GM18505 (cell line): Measurements from ENCODE around the gene MAPK12.

Source experiments
- ATAC-seq: cut with Tn5 transposase; IDR thresholded peaks from one replicate; pipeline ENCODE4 v1.9.1; 2021; ENCODE audit not compliant: unreplicated experiment
- POLR2A ChIP-seq: IDR thresholded peaks from 4 replicates; pipeline ENCODE4 v1.6.1; 2011; ENCODE audit warnings: borderline replicate concordance; ENCODE audit not compliant: insufficient read depth, insufficient read length; ENCODE audit errors: extremely low read depth

MAPK12 gene

DNA sequence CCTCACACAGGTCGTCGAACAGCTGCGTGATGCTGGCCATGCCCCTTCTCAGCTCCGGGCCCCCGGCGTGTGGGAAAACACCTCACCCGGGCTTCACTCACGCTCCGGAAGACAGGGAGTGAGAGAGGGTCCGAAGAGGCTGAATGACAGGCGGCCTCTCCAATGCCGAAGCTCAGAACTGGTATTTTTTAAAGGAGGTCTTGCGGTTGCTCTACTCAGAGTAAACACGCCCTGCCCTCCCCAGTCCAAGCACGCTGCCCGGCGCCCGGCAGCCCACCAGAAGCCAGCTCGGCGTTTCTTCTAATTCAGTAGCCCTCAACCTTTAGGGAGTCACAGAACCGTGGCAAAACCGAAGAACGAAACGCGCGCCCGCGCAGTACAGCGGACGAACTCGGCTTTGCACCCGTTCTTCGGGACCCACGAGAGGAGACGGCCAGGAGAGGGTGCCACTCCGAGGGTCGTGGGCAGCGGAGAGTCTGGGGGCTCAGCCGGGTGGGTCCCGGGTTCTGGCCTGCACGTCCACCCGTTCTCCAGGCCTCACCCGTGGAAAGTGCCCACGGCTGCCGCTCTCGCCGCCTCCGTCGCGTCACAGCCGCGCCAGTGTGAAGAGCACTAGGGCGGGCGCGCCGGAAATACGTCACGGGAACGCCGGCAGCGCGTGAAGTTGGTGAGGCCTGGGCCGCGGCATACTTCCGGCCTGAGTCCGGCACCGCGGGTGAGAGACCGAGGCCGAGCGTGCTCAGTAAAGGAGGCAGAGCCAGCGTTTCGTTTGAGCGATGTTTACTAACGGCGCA is 16.9 kb downstream of the MAPK12 start, which contains the start of gene TUBGCP6:
Gene TUBGCP6 (minus strand): TSS at position 604 of the 794 bp plus-strand sequence. CDS start 564 bp downstream, at position 40.
- ATAC-seq, result peak; percentile 73

DNA sequence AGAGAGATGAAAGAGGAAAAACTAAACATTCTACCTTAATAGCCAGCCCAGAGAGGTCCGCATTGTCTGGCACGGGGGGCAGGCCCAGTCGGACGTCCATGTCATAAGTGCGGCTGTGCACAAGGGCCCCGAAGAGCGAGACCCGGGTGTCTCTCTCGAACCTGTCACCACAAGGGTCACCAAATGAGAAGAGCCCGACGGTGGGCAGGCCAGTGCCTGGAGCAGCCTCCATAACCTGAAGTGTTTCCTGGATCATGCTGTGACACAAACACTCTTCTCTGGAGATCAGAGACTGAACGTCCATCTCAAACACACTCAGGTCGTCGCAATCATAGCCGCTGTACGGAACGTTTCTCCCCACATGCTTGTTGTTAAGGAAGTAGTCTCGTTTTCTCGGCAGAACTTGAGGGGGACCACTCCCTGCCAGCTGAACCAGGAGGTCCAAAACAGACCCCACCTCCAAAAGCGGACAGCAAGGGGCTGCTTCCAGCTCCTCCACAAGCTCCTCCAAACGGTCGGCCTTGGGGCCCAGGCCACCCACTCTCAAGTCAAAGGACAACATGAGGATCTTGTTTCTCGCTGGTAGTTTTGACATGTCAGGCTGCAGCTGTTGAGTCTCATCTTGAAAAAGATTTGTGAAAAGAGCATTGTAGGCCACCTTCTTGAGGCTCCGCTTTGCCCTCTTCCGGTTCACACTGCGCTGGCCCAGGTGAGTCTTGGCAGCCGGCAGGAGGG is 17.6 kb downstream of the MAPK12 start:
- no peak for ATAC-seq
- no peak for TF ChIP-seq POLR2A

More for the DNA sequence above, 16.9 kb downstream of the MAPK12 start, which contains the start of gene TUBGCP6:
- peak; percentile 92 for TF ChIP-seq POLR2A

DNA sequence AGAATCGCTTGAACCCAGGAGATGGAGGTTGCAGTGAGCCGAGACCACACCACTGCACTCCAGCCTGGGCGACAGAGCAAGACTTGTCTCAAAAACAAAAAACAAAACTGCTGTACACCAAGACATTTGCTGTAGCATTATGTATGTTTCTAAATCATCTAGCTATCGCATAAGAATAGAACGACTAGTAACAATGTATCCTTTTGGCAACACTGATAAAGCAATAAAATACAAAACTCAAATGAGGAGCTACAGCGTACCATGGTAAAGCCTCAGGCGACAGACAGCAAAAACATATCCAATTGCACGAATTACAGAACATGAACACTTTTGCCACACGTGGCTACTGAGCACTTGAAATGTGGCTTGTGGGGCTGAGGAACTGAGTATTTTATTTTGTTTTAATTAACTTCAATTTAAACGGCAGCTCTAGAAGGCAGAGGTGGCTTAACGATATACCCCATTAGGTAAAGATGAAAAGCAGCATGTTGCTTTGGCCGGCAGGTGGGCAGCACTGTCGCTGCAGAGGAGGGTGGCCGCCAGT is 19.0 kb downstream of the MAPK12 start:
- no peak for ATAC-seq
- no peak for TF ChIP-seq POLR2A

DNA sequence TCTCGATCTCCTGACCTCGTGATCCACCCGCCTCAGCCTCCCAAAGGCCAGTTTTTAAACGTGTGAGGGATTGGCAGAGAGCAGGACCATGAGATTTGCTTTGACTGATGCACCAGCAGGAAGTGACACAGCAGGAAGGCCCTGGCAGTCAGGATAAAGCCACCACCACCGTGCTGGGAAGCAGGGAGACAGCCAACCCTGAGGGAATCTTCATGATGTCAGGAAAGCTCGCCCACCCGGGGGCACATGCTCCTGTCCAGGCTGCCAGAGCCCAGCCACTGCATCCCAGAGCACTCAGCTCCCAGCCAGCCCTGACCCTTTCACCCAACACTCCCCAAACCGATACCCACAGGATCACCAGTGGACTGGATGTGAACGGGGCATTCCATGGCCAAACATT is 22.7 kb downstream of the MAPK12 start:
- no peak for ATAC-seq
- TF ChIP-seq POLR2A, result no peak

DNA sequence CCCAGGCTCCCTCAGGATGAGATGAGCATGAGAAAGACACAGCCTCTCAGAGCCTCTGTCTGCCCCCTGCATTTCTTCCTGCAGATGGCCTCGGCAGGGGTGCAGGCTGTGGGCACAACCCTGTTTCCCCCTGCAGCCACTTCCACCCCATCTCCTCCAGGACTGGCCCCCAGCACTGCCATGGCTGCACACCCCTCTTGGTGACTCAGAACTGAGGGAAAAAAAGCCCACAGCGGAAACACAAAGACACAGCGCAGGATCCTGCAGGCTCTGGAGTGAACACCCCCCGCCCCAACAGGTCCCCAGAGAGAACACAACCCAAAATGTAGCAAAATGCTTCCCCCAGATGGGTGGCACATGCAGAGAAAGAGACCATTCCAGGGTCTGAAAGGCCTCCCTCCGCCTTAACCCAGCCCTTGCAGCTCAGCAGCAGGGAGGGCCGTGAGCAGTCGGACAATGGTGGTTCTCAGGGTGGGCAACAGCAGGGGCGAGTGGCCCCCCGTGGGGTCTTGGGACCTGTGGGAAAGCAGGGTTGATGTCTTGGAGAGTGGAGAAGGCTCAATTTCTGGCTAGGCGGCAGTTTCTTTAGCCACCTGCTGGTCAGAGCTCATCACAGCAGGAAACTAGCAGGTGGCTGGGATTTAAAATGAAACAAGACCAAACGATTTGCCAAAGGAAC is 24.6 kb downstream of the MAPK12 start:
- no peak for TF ChIP-seq POLR2A
- no peak for ATAC-seq

DNA sequence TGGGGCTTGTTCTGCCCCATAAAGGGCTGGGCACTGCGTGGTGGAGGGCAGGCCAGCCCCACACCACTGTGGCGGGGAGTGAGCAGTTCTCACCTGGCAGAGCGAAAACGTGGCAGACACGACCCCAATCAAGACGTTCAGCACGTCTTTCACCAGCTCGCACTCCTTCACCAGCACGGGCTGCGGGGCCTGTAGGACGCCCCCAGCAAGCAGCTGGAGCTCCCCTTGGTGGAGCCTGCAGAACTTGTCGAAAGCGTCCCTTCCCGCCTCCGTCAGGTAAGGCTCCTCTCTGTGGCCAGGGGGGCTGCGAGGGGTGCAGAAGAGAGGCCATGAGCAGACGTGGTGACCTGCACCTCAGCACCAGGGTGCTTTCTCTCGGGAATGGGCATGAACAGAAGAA is 28.3 kb downstream of the MAPK12 start:
- ATAC-seq, result no peak
- no peak for TF ChIP-seq POLR2A

DNA sequence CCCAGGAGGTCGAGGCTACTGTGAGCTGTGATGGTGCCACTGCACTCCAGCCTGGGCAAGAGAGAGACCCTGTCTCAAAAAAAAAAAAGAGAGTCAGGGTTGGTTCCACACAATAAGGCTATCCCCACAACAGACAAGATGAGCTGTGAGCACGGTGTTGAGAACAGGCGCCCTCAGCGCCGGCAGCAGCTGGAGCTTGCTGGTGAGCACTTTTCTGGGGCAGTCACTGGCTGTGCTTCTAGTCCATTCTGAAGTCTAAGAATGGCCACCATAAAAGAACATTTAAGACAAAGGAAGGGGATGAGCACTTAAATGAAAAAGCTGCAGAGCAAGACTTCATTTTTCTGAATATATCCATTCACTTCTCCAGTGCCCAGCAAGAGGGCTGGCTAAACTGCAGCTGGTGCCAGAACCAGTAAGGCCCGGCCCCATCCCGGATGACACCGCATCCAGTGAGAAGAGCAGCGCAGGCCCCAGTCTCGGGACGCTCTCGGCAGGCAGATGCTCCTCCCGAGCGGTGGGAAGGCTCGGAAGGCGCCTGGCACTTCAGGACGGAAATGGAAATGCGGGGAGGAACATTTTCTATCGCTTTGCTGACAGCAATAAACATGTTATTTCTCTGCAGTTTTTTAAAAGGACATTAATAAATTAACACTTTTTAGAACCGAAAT is 28.9 kb downstream of the MAPK12 start:
- no peak for TF ChIP-seq POLR2A
- no peak for ATAC-seq

DNA sequence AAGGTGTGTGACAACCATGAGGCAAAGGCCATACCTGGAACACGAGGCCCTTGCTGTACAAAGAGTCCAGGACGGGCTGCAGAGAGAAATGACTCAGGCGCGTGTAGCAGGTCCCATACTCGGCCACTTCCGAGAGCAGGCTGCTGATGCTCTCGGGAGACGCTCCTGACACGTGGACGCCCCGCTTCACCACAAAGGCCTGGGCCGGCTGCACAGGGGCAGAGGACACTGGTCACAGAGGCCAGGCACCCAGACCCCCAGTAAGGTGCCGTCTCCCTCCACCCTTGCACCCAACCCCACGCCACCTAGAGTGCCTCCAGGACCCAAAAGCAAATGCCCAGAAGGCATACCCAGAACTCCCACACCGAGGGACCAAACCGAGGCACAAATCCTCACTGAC is 32.1 kb downstream of the MAPK12 start:
- no peak for ATAC-seq
- no peak for TF ChIP-seq POLR2A

DNA sequence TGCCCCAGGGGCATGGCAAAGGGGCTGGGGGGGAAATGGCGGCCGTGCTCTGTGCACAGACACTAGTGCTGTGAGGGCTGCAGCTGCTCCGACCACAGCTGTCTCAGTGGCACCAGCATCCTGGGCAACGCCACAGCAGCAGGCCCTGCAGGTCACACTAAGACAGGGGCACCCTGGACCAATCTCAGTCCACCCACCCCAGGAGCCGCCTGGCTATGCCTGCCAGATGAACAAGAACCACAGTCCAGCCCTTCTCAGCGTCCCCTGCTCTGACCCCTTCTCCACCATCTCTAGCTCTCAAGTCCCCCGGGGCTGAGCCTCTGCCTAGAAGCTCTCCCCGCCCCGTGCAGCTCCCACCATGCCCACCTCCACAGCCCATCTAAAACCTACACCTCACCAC is 33.1 kb downstream of the MAPK12 start:
- no peak for ATAC-seq

DNA sequence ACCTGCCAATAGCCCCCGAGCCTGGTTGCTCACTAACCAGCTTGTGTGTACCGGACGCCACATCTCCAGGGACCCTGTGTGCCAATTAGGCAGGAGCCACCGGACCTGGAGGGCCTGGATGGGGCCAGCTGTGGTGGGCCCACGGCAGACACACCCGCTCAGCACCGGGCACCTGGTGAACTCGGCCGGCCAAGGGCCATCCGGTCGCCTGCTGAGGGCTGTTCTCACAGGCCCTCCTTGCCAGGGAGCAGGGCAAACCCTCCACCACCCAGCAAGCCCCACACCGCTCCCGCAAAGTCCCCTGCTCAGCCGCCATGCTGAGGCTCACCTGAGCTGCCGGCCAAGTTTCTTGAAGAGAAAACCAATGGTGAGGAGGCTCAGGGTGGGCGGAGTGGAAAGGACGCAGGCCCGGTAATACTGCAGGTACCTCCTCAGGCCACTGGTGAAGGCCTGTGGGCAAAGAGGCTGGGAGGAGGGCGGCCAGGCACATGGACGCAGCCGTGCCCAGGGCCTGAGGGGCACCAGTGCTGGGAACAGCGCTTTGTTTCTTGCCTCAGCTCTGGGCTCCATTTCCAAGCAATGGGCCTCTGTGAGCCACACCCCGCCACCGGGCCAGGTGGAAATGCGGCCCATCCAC is 33.8 kb downstream of the MAPK12 start:
- ATAC-seq, result no peak
- no peak for TF ChIP-seq POLR2A

More for the DNA sequence above, 33.1 kb downstream of the MAPK12 start:
- no peak for TF ChIP-seq POLR2A

DNA sequence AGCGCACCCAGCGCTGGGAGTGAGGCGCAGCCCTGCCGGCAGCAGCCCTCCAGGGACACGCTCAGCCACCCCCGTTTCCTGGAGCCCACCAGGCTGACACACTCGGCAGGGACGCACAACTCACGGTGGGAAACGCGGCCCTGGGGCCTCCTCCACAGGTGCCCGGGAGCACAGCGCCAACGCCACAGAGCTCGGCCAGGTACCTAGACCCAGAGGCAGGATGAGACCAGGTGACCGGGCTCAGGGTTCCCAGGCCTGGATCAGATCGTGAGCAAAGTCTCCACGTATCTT is 34.7 kb downstream of the MAPK12 start:
- no peak for ATAC-seq
- TF ChIP-seq POLR2A, result no peak

DNA sequence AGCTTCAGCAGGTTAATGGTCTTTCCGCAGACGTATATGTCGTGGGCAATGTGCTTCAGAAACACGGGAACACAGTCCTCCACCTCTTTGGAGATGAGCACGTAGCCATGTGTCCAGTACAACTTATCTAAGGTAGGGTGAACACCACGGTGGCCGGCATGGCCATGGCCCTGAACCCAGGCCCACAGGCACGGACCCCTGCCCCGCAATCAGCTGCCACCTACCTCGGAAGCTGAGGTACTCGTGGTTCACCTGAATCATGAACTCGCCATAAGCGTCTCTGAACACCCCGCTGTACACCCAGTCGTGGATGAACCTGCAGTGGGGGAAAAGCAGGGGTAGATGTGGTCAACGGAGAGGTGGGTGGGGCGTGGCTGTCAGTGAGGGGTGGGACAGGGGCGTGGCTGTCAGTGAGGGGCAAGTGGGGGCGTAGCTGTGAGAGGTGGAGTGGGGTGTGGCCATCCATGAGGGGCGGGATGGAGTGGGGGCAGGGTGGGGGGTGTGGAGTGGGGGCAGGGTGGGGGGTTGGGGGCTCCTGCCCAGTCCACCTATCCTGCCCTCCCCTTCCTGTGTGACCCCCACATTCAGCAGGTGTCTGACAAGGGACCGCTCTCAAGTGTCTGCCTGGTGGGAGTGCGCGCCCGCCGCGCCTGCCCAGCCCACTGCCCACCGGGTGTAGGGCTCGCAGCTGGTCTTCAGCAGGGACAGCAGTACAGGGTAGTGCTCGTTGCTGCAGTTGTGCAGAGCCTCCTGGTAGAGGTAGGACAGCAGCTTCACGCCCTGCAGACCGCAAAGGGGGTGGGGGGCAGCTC is 35.2 kb downstream of the MAPK12 start:
- no peak for TF ChIP-seq POLR2A
- ATAC-seq, result no peak
